Stimulated activated CD4-positive, alpha-beta T cell treated with anti-CD3 and anti-CD28 coated beads, Interleukin-2, amount 100 ng/mL, for 48 hours (primary cell): ENCODE data around the gene RAD51B.
"Not testable (repeated sequence)": the region's sequence is repeated elsewhere in the genome, so short reads cannot be mapped to it uniquely, and the experiment has no call there.

Experiments used
- DNase-seq, 2 donors: peaks; one replicate each; pipeline ENCODE4 v3.0.0-alpha.2; 2020

RAD51B gene

GRCh38 chr14:68186500-68187276 is 367.1 kb downstream of the RAD51B start:
- not testable (repeated sequence) for DNase-seq

GRCh38 chr14:68188174-68188573 is 368.6 kb downstream of the RAD51B start:
- no peak for DNase-seq

- no peak for DNase-seq
Observed at GRCh38 chr14:68190032-68190431, 370.5 kb downstream of the RAD51B start.

GRCh38 chr14:68191567-68192321 is 372.2 kb downstream of the RAD51B start:
- no peak for DNase-seq

- DNase-seq: no peak
Observed at GRCh38 chr14:68192935-68193334, 373.4 kb downstream of the RAD51B start.

- DNase-seq: no peak
Observed at GRCh38 chr14:68193970-68194681, 374.5 kb downstream of the RAD51B start.

- DNase-seq: no peak
Observed at GRCh38 chr14:68195126-68195525, 375.5 kb downstream of the RAD51B start.

GRCh38 chr14:68198713-68199495 is 379.3 kb downstream of the RAD51B start:
- no peak for DNase-seq

- no peak for DNase-seq
Observed at GRCh38 chr14:68199554-68200151, 380.1 kb downstream of the RAD51B start.

GRCh38 chr14:68203871-68204270 is 384.3 kb downstream of the RAD51B start:
- no peak for DNase-seq

- DNase-seq: no peak
Observed at GRCh38 chr14:68208218-68208617, 388.6 kb downstream of the RAD51B start.

- no peak for DNase-seq
Observed at GRCh38 chr14:68208626-68209317, 389.2 kb downstream of the RAD51B start.

GRCh38 chr14:68210729-68211299 is 391.2 kb downstream of the RAD51B start:
- peak; percentile 28 to 41 for DNase-seq

GRCh38 chr14:68211421-68211820 is 391.8 kb downstream of the RAD51B start:
- DNase-seq: no peak

- no peak for DNase-seq
Observed at GRCh38 chr14:68211886-68212285, 392.3 kb downstream of the RAD51B start.

GRCh38 chr14:68212361-68212760 is 392.8 kb downstream of the RAD51B start:
- no peak for DNase-seq

- DNase-seq: no peak
Observed at GRCh38 chr14:68214431-68214830, 394.9 kb downstream of the RAD51B start.

- DNase-seq: no peak
Observed at GRCh38 chr14:68215629-68216028, 396.1 kb downstream of the RAD51B start.

GRCh38 chr14:68216079-68216478 is 396.5 kb downstream of the RAD51B start:
- DNase-seq: no peak

- no peak for DNase-seq
Observed at GRCh38 chr14:68216957-68217356, 397.4 kb downstream of the RAD51B start.

GRCh38 chr14:68217791-68218340 is 398.3 kb downstream of the RAD51B start:
- no peak for DNase-seq
